Measurements from ENCODE around the gene SPI1.

Gene SPI1

GRCh38 chr11:47410370-47411264 is 32.3 kb upstream of the SPI1 start:
- Mint-ChIP-seq H3K27ac (no peak overlapping the region), H3K4me1 (ENCODE audit: low read depth) (peaks cover 58% of the 10 kb centered on the region), H3K27me3 (no peaks in the 10 kb centered on the region), H3K4me3 (no peak overlapping the region), H3K9me3 (no peaks in the 10 kb centered on the region), H3K36me3 (ENCODE audit: low read depth) (peaks cover 52% of the 10 kb centered on the region)
- intact Hi-C loops (cut with micrococcal nuclease): loop anchor here (10.0 kb wide), 1 partner anchor 96 kb away; no protein-coding TSS in a partner anchor

- Mint-ChIP-seq H3K27me3 (no peaks in the 10 kb centered on the region), H3K27ac (peak overlapping the region; percentile 92), H3K36me3 (ENCODE audit: low read depth) (peaks cover 43% of the 10 kb centered on the region), H3K4me1 (ENCODE audit: low read depth) (peaks cover 58% of the 10 kb centered on the region), H3K4me3 (peak overlapping the region; percentile 98), H3K9me3 (no peaks in the 10 kb centered on the region)
- intact Hi-C loops (cut with micrococcal nuclease): loop anchor here (10.0 kb wide), 1 partner anchor 95 kb away; no protein-coding TSS in a partner anchor
Measured at GRCh38 chr11:47409440-47410369, 31.4 kb upstream of the SPI1 start.

- H3K27ac Mint-ChIP-seq: peak overlapping the region; percentile 92
- peaks cover 34% of the 10 kb centered on the region for H3K36me3 Mint-ChIP-seq (ENCODE audit: low read depth)
- no peaks in the 10 kb centered on the region for H3K9me3 Mint-ChIP-seq
- no peaks in the 10 kb centered on the region for H3K27me3 Mint-ChIP-seq
- intact Hi-C loops (cut with micrococcal nuclease): loop anchor here (1.0 kb wide), 3 partner anchors 15 to 35 kb away; partner anchors contain the start of gene SPI1
- H3K4me1 Mint-ChIP-seq (ENCODE audit: low read depth): peaks cover 53% of the 10 kb centered on the region
- H3K4me3 Mint-ChIP-seq: peak overlapping the region; percentile 98
Measured at GRCh38 chr11:47408598-47409439, 30.5 kb upstream of the SPI1 start.

GRCh38 chr11:47407746-47408590 is 29.6 kb upstream of the SPI1 start, which contains the start of gene SLC39A13:
SLC39A13 (plus strand) TSS chr11:47408590; CDS start chr11:47410095, 1,505 bp downstream.
- Mint-ChIP-seq H3K4me3 (peak within 1 kb of the TSS; percentile 98), H3K27ac (peak within 1 kb of the TSS; percentile 92), H3K4me1 (ENCODE audit: low read depth) (peaks cover 53% of the 10 kb centered on the region), H3K27me3 (no peaks in the 10 kb centered on the region), H3K9me3 (no peaks in the 10 kb centered on the region), H3K36me3 (ENCODE audit: low read depth) (peaks cover 25% of the 10 kb centered on the region)
- intact Hi-C loops (cut with micrococcal nuclease): loop anchor here (1.0 kb wide), 3 partner anchors 14 to 34 kb away; partner anchors contain the start of gene SPI1

- peaks cover 58% of the 10 kb centered on the region for H3K4me1 Mint-ChIP-seq (ENCODE audit: low read depth)
- H3K27me3 Mint-ChIP-seq: no peaks in the 10 kb centered on the region
- H3K9me3 Mint-ChIP-seq: no peaks in the 10 kb centered on the region
- peak overlapping the region; percentile 92 for H3K27ac Mint-ChIP-seq
- intact Hi-C loops (cut with micrococcal nuclease): no loop called here
- peak overlapping the region; percentile 72 for H3K4me3 Mint-ChIP-seq
- peaks cover 19% of the 10 kb centered on the region for H3K36me3 Mint-ChIP-seq (ENCODE audit: low read depth)
Measured at GRCh38 chr11:47406896-47407745, 28.8 kb upstream of the SPI1 start.

GRCh38 chr11:47403571-47403970 is 25.2 kb upstream of the SPI1 start:
- Mint-ChIP-seq H3K4me1 (ENCODE audit: low read depth) (peaks cover 56% of the 10 kb centered on the region), H3K9me3 (no peaks in the 10 kb centered on the region), H3K27me3 (no peaks in the 10 kb centered on the region), H3K4me3 (no peak overlapping the region), H3K36me3 (ENCODE audit: low read depth) (peaks cover 1% of the 10 kb centered on the region), H3K27ac (peak overlapping the region; percentile 56)
- intact Hi-C loops (cut with micrococcal nuclease): no loop called here

GRCh38 chr11:47403135-47403534 is 24.8 kb upstream of the SPI1 start:
- H3K27ac Mint-ChIP-seq: peak overlapping the region; percentile 56
- H3K27me3 Mint-ChIP-seq: no peaks in the 10 kb centered on the region
- H3K4me1 Mint-ChIP-seq (ENCODE audit: low read depth): peaks cover 60% of the 10 kb centered on the region
- no peak overlapping the region for H3K4me3 Mint-ChIP-seq
- no peaks in the 10 kb centered on the region for H3K9me3 Mint-ChIP-seq
- intact Hi-C loops (cut with micrococcal nuclease): no loop called here
- H3K36me3 Mint-ChIP-seq (ENCODE audit: low read depth): no peaks in the 10 kb centered on the region

- H3K9me3 Mint-ChIP-seq: no peaks in the 10 kb centered on the region
- peak overlapping the region; percentile 65 for H3K4me3 Mint-ChIP-seq
- H3K4me1 Mint-ChIP-seq (ENCODE audit: low read depth): peaks cover 60% of the 10 kb centered on the region
- intact Hi-C loops (cut with micrococcal nuclease): no loop called here
- H3K27me3 Mint-ChIP-seq: no peaks in the 10 kb centered on the region
- no peaks in the 10 kb centered on the region for H3K36me3 Mint-ChIP-seq (ENCODE audit: low read depth)
- H3K27ac Mint-ChIP-seq: peak overlapping the region; percentile 92
Measured at GRCh38 chr11:47400768-47401279, 22.5 kb upstream of the SPI1 start.

GRCh38 chr11:47399860-47400767 is 21.8 kb upstream of the SPI1 start:
- Mint-ChIP-seq H3K4me3 (peak overlapping the region; percentile 65), H3K36me3 (ENCODE audit: low read depth) (no peaks in the 10 kb centered on the region), H3K4me1 (ENCODE audit: low read depth) (peaks cover 68% of the 10 kb centered on the region), H3K27me3 (no peaks in the 10 kb centered on the region), H3K9me3 (no peaks in the 10 kb centered on the region), H3K27ac (peak overlapping the region; percentile 92)
- intact Hi-C loops (cut with micrococcal nuclease): no loop called here

- H3K27ac Mint-ChIP-seq: peak overlapping the region; percentile 63
- no peak overlapping the region for H3K4me3 Mint-ChIP-seq
- H3K9me3 Mint-ChIP-seq: no peaks in the 10 kb centered on the region
- intact Hi-C loops (cut with micrococcal nuclease): no loop called here
- H3K4me1 Mint-ChIP-seq (ENCODE audit: low read depth): peaks cover 76% of the 10 kb centered on the region
- H3K36me3 Mint-ChIP-seq (ENCODE audit: low read depth): peaks cover 14% of the 10 kb centered on the region
- no peaks in the 10 kb centered on the region for H3K27me3 Mint-ChIP-seq
Measured at GRCh38 chr11:47398551-47398950, 20.2 kb upstream of the SPI1 start.

GRCh38 chr11:47398011-47398410 is 19.7 kb upstream of the SPI1 start:
- Mint-ChIP-seq H3K4me3 (no peak overlapping the region), H3K4me1 (ENCODE audit: low read depth) (peaks cover 76% of the 10 kb centered on the region), H3K36me3 (ENCODE audit: low read depth) (peaks cover 19% of the 10 kb centered on the region), H3K27ac (peak overlapping the region; percentile 63), H3K9me3 (no peaks in the 10 kb centered on the region), H3K27me3 (no peaks in the 10 kb centered on the region)
- intact Hi-C loops (cut with micrococcal nuclease): no loop called here

Measured in dendritic cell treated with granulocyte-macrophage colony-stimulating factor and Interleukin-4, amounts not matched to agents 40 ng/mL and 50 ng/mL, for 4 days (primary cell).